A673 (cell line): ENCODE data around the gene ECHS1. TPM values are rescaled to one million over a fixed set of nuclear protein-coding genes. Genes with fewer than 3 reads are reported as not detected.

ENCODE experiments used
- BruUV-seq: library from RNA; stranded (reverse); fragments of 400-500 nt; replicated peaks from 2 replicates; lab custom pipeline; 2021; lab: Mats Ljungman, UMichigan
- CTCF ChIA-PET: fragments of 300-600 bp; sonication (Branson Sonifier 250); formaldehyde crosslinking; loops from one replicate; lab custom pipeline; 2022; ENCODE audit warnings: antibody characterized with exemption; lab: Charles Lee
- POLR2A ChIA-PET: fragments of 300-600 bp; sonication (Branson Sonifier 250); formaldehyde crosslinking; loops from one replicate; lab custom pipeline; 2022; ENCODE audit warnings: antibody characterized with exemption; ENCODE audit not compliant: low non-redundant PET; lab: Charles Lee
- DNase-seq: peaks from one replicate; pipeline ENCODE4 v3.0.0-alpha.2; 2015; ENCODE audit warnings: low spot score
- H3K27ac ChIP-seq: fragments of 200-600 bp; sonication (generic); 2 replicates; pipeline ENCODE4 v1.5.1; 2016; ENCODE audit warnings: mixed run types, low read depth, mild to moderate bottlenecking, mixed read lengths, antibody characterized with exemption, low read length; ENCODE audit not compliant: poor library complexity, severe bottlenecking
- H3K27me3 ChIP-seq: fragments of 200-600 bp; sonication (generic); replicated peaks from 2 replicates; pipeline ENCODE4 v1.6.1; 2017; ENCODE audit warnings: mixed run types, low read depth, mild to moderate bottlenecking, mixed read lengths, antibody characterized with exemption, low read length; ENCODE audit not compliant: insufficient read depth, poor library complexity
- H3K36me3 ChIP-seq: fragments of 200-600 bp; sonication (generic); 2 replicates; pipeline ENCODE4 v1.6.1; 2016; ENCODE audit warnings: mixed run types, mild to moderate bottlenecking, mixed read lengths, antibody characterized with exemption, low read length; ENCODE audit not compliant: insufficient read depth, poor library complexity, severe bottlenecking
- H3K4me1 ChIP-seq: fragments of 200-600 bp; sonication (generic); 2 replicates; pipeline ENCODE4 v1.6.1; 2017; ENCODE audit warnings: mixed run types, mild to moderate bottlenecking, mixed read lengths, antibody characterized with exemption, low read length; ENCODE audit not compliant: insufficient read depth, poor library complexity, severe bottlenecking
- H3K4me3 ChIP-seq: fragments of 200-600 bp; sonication (generic); 2 replicates; pipeline ENCODE4 v1.5.1; 2016; ENCODE audit warnings: low read depth, mixed run types, mild to moderate bottlenecking, mixed read lengths, low read length; ENCODE audit not compliant: poor library complexity, severe bottlenecking
- H3K9me3 ChIP-seq: fragments of 200-600 bp; sonication (generic); 2 replicates; pipeline ENCODE4 v1.6.1; 2016; ENCODE audit warnings: mixed run types, low read depth, mild to moderate bottlenecking, mixed read lengths, antibody characterized with exemption, low read length; ENCODE audit not compliant: poor library complexity, severe bottlenecking
- CTCF ChIP-seq: fragments of 300-800, 200-600 bp; sonication (generic); conservative IDR thresholded peaks from 2 replicates; pipeline ENCODE4 v1.5.1; 2017; ENCODE audit warnings: low read depth, mild to moderate bottlenecking, antibody characterized with exemption, low read length, moderate library complexity, mixed read lengths
- EZH2 ChIP-seq: fragments of 200-600 bp; sonication (generic); IDR thresholded peaks from 2 replicates; pipeline ENCODE4 v1.6.1; 2017; ENCODE audit warnings: borderline replicate concordance, low read depth, mild to moderate bottlenecking, mixed read lengths, antibody characterized with exemption, low read length; ENCODE audit not compliant: poor library complexity, severe bottlenecking
- intact Hi-C: fragments of 100-400 bp; cut with micrococcal nuclease; formaldehyde crosslinking; loops from one replicate; pipeline ENCODE4 v1.10.0; 2022; ENCODE audit not compliant: unreplicated experiment
- total RNA-seq: library from RNA; stranded (reverse); gene quantifications from 2 replicates; pipeline ENCODE4 v1.2.3, GENCODE V29; 2021

Gene ECHS1
- total RNA-seq, 1 experiment from 2014 or later, result 96.3 TPM

- ChIA-PET CTCF (no interaction called here), POLR2A (no interaction called here)
- H3K36me3 ChIP-seq, result peaks cover 8% of the 10 kb centered on the region
- no peaks in the 10 kb centered on the region for H3K27me3 ChIP-seq
- intact Hi-C loops, result no loop called here
- H3K27ac ChIP-seq, result no peak overlapping the region
- no peak overlapping the region for H3K4me3 ChIP-seq
- peaks cover 4% of the 10 kb centered on the region for H3K4me1 ChIP-seq
- no peaks in the 10 kb centered on the region for H3K9me3 ChIP-seq
- DNase-seq, result no peak
- no peak for TF ChIP-seq EZH2
- no peak for TF ChIP-seq CTCF
- BruUV-seq, result no TSS peak
Measured at GRCh38 chr10:133391249-133391635, 18.1 kb upstream of the ECHS1 start.

GRCh38 chr10:133390597-133391248 lies 17.6 kb upstream of the ECHS1 start:
- Histone ChIP-seq H3K9me3 (no peaks in the 10 kb centered on the region), H3K27ac (no peak overlapping the region), H3K36me3 (peaks cover 3% of the 10 kb centered on the region), H3K4me3 (no peak overlapping the region), H3K4me1 (peaks cover 4% of the 10 kb centered on the region), H3K27me3 (no peaks in the 10 kb centered on the region)
- TF ChIP-seq EZH2 (no peak), CTCF (no peak)
- POLR2A ChIA-PET, result no interaction called here
- CTCF ChIA-PET, result no interaction called here
- intact Hi-C loops, result no loop called here
- BruUV-seq, result no TSS peak
- DNase-seq, result no peak

- no TSS peak for BruUV-seq
- Histone ChIP-seq H3K4me3 (no peak overlapping the region), H3K27ac (no peak overlapping the region), H3K27me3 (no peaks in the 10 kb centered on the region), H3K36me3 (no peaks in the 10 kb centered on the region), H3K4me1 (peaks cover 4% of the 10 kb centered on the region), H3K9me3 (no peaks in the 10 kb centered on the region)
- TF ChIP-seq EZH2, result no peak
- TF ChIP-seq CTCF, result no peak
- ChIA-PET POLR2A (no interaction called here), CTCF (no interaction called here)
- intact Hi-C loops, result no loop called here
- DNase-seq, result no peak
Measured at GRCh38 chr10:133388973-133389818, 16.0 kb upstream of the ECHS1 start.
